ENCODE results near the gene CCSER1.
"Not testable (repeated sequence)": the region's sequence is repeated elsewhere in the genome, so short reads cannot be mapped to it uniquely, and the experiment has no call there.

GRCh38 chr4:90407897-90408296 is 280.7 kb downstream of the CCSER1 start:
- not testable (repeated sequence) for TF ChIP-seq CTCF (IDR thresholded peaks at IDR 0.05); SIN3A (IDR thresholded peaks at IDR 0.05; ENCODE audit: borderline replicate concordance, insufficient read depth, low read depth, low read length); POLR2AphosphoS5 (IDR thresholded peaks at IDR 0.05; ENCODE audit: low read depth, low read length); REST (IDR thresholded peaks at IDR 0.05; ENCODE audit: insufficient read depth in 1 of 2, low read depth in 2 of 2, low read length in 1 of 2)
